PC-9 (cell line): ENCODE measurements around the gene AFAP1L2. TPM values are rescaled to one million over a fixed set of nuclear protein-coding genes. Genes with fewer than 3 reads are reported as not detected.

Source experiments
- BruUV-seq: library from RNA; stranded (reverse); fragments of 400-500 nt; replicated peaks from 2 replicates; lab custom pipeline; 2021; lab: Mats Ljungman, UMichigan
- CTCF ChIA-PET: fragments of 300-600 bp; sonication (Branson Sonifier 250); formaldehyde crosslinking; loops from one replicate; lab custom pipeline; 2022; ENCODE audit warnings: antibody characterized with exemption; lab: Charles Lee
- POLR2A ChIA-PET: fragments of 300-600 bp; sonication (Branson Sonifier 250); formaldehyde crosslinking; loops from one replicate; lab custom pipeline; 2022; ENCODE audit warnings: antibody characterized with exemption; ENCODE audit not compliant: unreplicated experiment; lab: Charles Lee
- DNase-seq, 2 experiments: peaks; one replicate each; pipeline versions ENCODE4 v3.0.0 to v3.0.0-alpha.2; 2015 to 2022; ENCODE audit warnings: mixed read lengths in 1 of 2
- H2AFZ ChIP-seq: fragments of 200-600 bp; sonication (generic); 2 replicates; pipeline ENCODE4 v1.8.1; 2017; ENCODE audit warnings: antibody characterized with exemption
- H3F3A ChIP-seq: fragments of 200-600 bp; sonication (generic); 2 replicates; pipeline ENCODE4 v1.8.1; 2017; ENCODE audit warnings: antibody characterized with exemption, mild to moderate bottlenecking, low read depth; ENCODE audit not compliant: insufficient read depth
- H3K27ac ChIP-seq: fragments of 200-600 bp; sonication (generic); 2 replicates; pipeline ENCODE4 v1.6.1; 2016; ENCODE audit warnings: mixed run types
- H3K27me3 ChIP-seq: fragments of 200-600 bp; sonication (generic); 2 replicates; pipeline ENCODE4 v1.6.1; 2016; ENCODE audit warnings: low read depth, mixed run types; ENCODE audit not compliant: insufficient read depth
- H3K36me3 ChIP-seq: fragments of 200-600 bp; sonication (generic); 2 replicates; pipeline ENCODE4 v1.6.1; 2016; ENCODE audit warnings: low read depth, mixed run types
- H3K4me1 ChIP-seq: fragments of 200-600 bp; sonication (generic); replicated peaks from 2 replicates; pipeline ENCODE4 v1.6.1; 2016; ENCODE audit warnings: mixed run types; ENCODE audit not compliant: insufficient read depth
- H3K4me2 ChIP-seq: fragments of 200-600 bp; sonication (generic); 2 replicates; pipeline ENCODE4 v1.6.1; 2017; ENCODE audit warnings: mixed run types
- H3K4me3 ChIP-seq: fragments of 200-600 bp; sonication (generic); 2 replicates; pipeline ENCODE4 v1.6.1; 2016; ENCODE audit warnings: mixed run types
- H3K79me2 ChIP-seq: fragments of 200-600 bp; sonication (generic); 2 replicates; pipeline ENCODE4 v1.6.1; 2017; ENCODE audit warnings: low read depth, mixed run types
- H3K9me2 ChIP-seq: fragments of 200-600 bp; sonication (generic); 2 replicates; pipeline ENCODE4 v1.8.1; 2017; ENCODE audit warnings: mild to moderate bottlenecking; ENCODE audit not compliant: insufficient read depth
- H3K9me3 ChIP-seq: fragments of 200-600 bp; sonication (generic); 2 replicates; pipeline ENCODE4 v1.8.1; 2016; ENCODE audit warnings: low read depth; ENCODE audit not compliant: insufficient read depth
- H4K20me1 ChIP-seq: fragments of 200-600 bp; sonication (generic); 2 replicates; pipeline ENCODE4 v1.8.1; 2017; ENCODE audit not compliant: insufficient read depth
- CTCF ChIP-seq: fragments of 200-600 bp; sonication (generic); conservative IDR thresholded peaks from 2 replicates; pipeline ENCODE4 v1.6.1; 2017; ENCODE audit warnings: mixed run types, antibody characterized with exemption, mild to moderate bottlenecking, moderate library complexity
- EZH2 ChIP-seq: fragments of 200-600 bp; sonication (generic); IDR thresholded peaks from 2 replicates; pipeline ENCODE4 v1.8.0; 2017; ENCODE audit warnings: antibody characterized with exemption, low read depth
- intact Hi-C: fragments of 100-400 bp; cut with micrococcal nuclease; formaldehyde crosslinking; loops from one replicate; pipeline ENCODE4 v1.10.0; 2022; ENCODE audit not compliant: unreplicated experiment
- total RNA-seq: library from RNA; stranded (reverse); gene quantifications from 2 replicates; pipeline ENCODE4 v1.2.3, GENCODE V29; 2021

Gene AFAP1L2
- total RNA-seq, 1 experiment from 2014 or later: 35.4 TPM

- peaks cover 4% of the 10 kb centered on the region; the same call in 1 of the 2 replicates for H3F3A ChIP-seq
- H3K4me1 ChIP-seq: peaks cover 23% of the 10 kb centered on the region
- TF ChIP-seq EZH2: no peak
- no peak for TF ChIP-seq CTCF
- no peak overlapping the region for H3K4me2 ChIP-seq
- no peaks in the 10 kb centered on the region for H3K9me3 ChIP-seq
- DNase-seq: no peak
- H2AFZ ChIP-seq: no peak overlapping the region
- H3K27me3 ChIP-seq: no peaks in the 10 kb centered on the region
- no peak overlapping the region for H3K4me3 ChIP-seq
- H3K9me2 ChIP-seq: no peaks in the 10 kb centered on the region
- intact Hi-C loops: no loop called here
- no peaks in the 10 kb centered on the region for H3K36me3 ChIP-seq
- H4K20me1 ChIP-seq: no peaks in the 10 kb centered on the region
- no peak overlapping the region for H3K27ac ChIP-seq
- H3K79me2 ChIP-seq: peaks cover 10% of the 10 kb centered on the region
- no TSS peak for BruUV-seq
- CTCF ChIA-PET: no interaction called here
- POLR2A ChIA-PET: no interaction called here
Measured at GRCh38 chr10:114393886-114394285, 10.4 kb downstream of the AFAP1L2 start.

GRCh38 chr10:114393482-114393881, 10.8 kb downstream of the AFAP1L2 start:
- no peak overlapping the region for H3K27ac ChIP-seq
- H3K4me2 ChIP-seq: no peak overlapping the region
- H3K79me2 ChIP-seq: peaks cover 13% of the 10 kb centered on the region
- no peak for DNase-seq
- TF ChIP-seq EZH2 (no peak), CTCF (no peak)
- BruUV-seq: no TSS peak
- H4K20me1 ChIP-seq: no peaks in the 10 kb centered on the region
- no peaks in the 10 kb centered on the region for H3K9me2 ChIP-seq
- POLR2A ChIA-PET: no interaction called here
- no peaks in the 10 kb centered on the region for H3K9me3 ChIP-seq
- H3K36me3 ChIP-seq: no peaks in the 10 kb centered on the region
- no peaks in the 10 kb centered on the region for H3K27me3 ChIP-seq
- intact Hi-C loops: no loop called here
- H3K4me1 ChIP-seq: peaks cover 27% of the 10 kb centered on the region
- CTCF ChIA-PET: no interaction called here
- no peak overlapping the region for H2AFZ ChIP-seq
- H3F3A ChIP-seq: peaks cover 4% of the 10 kb centered on the region; the same call in 1 of the 2 replicates
- no peak overlapping the region for H3K4me3 ChIP-seq

DNA sequence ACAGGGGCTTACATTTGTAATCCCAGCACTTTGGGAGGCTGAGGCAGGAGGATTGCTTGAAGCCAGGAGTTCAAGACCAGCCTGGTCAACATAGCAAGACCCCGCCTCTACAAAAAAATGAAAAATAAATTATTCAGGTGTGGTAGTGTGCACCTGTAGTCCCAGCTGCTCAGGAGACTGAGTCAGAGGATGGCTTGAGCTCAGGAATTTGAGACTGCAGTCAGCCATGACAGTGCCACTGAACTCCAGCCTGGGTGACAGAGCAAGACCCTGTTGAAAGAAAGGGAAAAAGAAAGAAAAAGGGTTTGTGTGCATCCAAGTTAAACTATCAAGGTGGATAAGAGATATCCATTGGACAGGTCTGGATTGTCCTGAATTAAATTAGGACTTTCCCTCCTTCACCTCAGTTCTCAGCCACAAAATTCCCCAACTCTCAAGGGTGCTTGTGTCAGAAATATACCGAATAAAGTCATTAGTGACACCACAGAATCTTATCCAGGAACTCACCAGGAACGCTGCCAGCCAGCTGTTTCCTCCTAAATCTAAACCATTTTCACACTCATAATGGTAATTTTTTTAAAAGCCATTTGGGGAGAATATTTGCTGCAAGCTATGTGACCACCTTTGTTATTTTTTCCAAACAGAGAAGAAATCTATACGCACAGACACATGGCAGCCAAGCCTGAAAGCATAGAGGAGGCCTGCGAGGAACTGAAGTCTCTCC, 12.0 kb downstream of the AFAP1L2 start:
- Histone ChIP-seq H3F3A (peaks cover 4% of the 10 kb centered on the region; the same call in 1 of the 2 replicates), H4K20me1 (no peaks in the 10 kb centered on the region), H3K4me1 (peaks cover 32% of the 10 kb centered on the region), H3K27me3 (no peaks in the 10 kb centered on the region), H2AFZ (no peak overlapping the region), H3K36me3 (no peaks in the 10 kb centered on the region), H3K79me2 (peaks cover 22% of the 10 kb centered on the region), H3K27ac (no peak overlapping the region), H3K9me3 (no peaks in the 10 kb centered on the region), H3K9me2 (no peaks in the 10 kb centered on the region), H3K4me3 (no peak overlapping the region), H3K4me2 (no peak overlapping the region)
- ChIA-PET CTCF (interaction anchor here (0.6 kb wide), 1 partner anchor 145 kb away, joined by 3 read pairs; no protein-coding TSS in a partner anchor), POLR2A (interaction anchor here (0.5 to 0.7 kb wide), 2 partner anchors 11 to 464 kb away, joined by 3 read pairs; no protein-coding TSS in a partner anchor)
- no TSS peak for BruUV-seq
- DNase-seq: no peak
- intact Hi-C loops: no loop called here
- TF ChIP-seq CTCF: no peak
- TF ChIP-seq EZH2: no peak
